NOMO-1 treated with dmso at 0.1 percent for 144 hours (cell line): ENCODE data around the gene SCYGR1.
"Not testable (repeated sequence)": the region's sequence is repeated elsewhere in the genome, so short reads cannot be mapped to it uniquely, and the experiment has no call there.

Source experiments
- DNase-seq: peaks from one replicate; lab custom pipeline; 2025; ENCODE audit not compliant: unreplicated experiment; lab: John Stamatoyannopoulos, UW

The SCYGR1 gene

DNA sequence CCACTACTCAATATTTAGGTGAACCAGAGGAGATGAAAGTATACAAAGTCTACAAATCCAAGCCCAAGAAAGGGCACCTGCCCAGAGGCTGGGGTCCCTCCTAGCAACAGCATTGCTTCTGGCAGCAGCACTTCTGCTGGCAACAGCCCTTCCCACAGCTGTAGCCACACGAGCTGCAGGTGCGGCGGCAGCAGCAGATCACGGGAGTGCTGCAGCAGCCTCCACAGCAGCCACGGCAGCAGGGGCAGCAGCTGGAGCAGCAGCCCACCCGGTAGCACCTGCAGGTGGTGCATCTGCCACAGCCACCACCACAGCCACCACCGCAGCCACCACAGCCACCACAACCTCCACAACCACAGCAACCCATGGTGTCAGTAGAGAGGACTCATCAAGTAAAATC lies at the start of gene SCYGR1:
Gene SCYGR1, minus strand, starts transcription at position 367 of the 400 bp plus-strand sequence. Its CDS starts 0 bp downstream, at position 367.
- DNase-seq, result not testable (repeated sequence)

DNA sequence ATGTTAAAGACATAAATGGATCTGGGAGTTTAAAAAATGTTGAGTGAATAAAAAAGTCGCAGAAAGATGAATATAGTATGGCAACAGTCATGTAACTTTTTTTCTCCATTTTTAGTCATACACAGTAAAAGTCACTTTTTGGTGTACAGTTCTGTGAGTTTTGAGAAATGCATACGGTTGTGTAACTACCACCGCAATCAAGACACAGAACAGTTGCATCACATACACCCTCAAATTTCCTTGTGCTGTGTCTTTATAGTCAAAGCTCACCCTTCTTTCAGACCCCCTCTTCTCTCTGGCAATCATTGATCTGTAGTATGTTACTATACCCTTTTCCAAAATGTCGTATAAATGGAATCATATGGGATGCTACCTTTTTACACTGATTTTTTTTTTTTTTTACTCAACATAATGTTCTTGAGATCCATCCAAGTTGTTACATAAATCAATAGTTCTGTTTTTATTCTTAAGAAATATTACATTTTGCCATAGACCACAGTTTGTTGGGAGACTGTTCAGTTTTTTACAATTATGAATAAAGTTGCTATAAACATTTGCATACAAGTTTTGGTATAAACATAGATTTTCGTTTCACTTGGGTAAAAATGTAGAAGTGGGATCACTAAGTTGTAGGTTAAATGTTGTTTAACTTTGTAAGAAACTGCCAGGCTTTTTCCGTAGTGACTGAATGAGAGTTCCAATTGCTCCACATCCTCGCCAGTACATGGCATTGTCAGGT lies 48.9 kb upstream of the SCYGR1 start:
- DNase-seq, result peak; percentile 50

DNA sequence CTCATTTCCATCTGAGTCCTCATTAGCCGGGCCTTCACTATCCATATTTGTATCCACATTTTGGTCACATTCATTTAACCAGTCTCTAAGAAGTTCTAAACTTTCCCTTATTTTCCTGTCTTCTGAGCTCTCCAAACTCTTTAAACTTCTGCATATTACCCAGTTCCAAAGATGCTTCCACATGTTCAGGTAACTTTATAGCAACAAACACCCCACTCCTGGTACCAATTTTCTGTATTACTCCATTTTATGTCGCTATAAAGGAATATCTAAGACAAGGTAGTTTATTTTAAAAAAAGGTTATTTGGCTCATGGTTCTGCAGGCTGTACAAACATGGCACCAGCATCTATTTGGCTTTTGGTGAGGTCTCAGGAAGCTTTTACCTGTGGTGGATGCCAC lies 45.4 kb upstream of the SCYGR1 start:
- DNase-seq, result no peak

GRCh38 chr2:227430639-227431038 lies 42.9 kb upstream of the SCYGR1 start:
- DNase-seq, result no peak

DNA sequence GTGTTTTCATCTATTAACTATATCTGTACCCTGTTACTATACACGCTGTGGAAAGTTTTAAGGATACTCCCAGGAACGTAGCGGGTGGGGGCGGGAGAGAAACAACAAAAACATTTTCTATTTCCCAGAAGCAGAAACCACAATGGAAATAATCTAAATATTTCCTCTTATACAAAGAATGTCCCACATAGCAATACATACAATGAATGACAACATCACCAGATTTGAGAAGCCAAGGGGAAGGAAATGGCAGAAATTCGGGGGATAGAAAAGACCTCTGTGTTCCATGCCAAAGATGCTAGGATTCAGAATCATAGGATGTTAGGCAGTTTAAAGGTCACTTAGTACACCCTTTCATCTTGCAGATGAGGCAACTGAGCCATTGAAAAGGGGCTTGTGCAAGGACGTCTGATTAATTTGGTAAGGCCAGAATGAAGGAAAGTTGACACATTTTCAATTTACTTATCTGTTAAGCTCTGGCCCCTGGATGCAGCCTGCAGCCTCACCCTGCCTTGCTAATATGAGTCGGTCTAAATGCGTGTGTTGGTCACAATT lies 41.1 kb upstream of the SCYGR1 start:
- no peak for DNase-seq

DNA sequence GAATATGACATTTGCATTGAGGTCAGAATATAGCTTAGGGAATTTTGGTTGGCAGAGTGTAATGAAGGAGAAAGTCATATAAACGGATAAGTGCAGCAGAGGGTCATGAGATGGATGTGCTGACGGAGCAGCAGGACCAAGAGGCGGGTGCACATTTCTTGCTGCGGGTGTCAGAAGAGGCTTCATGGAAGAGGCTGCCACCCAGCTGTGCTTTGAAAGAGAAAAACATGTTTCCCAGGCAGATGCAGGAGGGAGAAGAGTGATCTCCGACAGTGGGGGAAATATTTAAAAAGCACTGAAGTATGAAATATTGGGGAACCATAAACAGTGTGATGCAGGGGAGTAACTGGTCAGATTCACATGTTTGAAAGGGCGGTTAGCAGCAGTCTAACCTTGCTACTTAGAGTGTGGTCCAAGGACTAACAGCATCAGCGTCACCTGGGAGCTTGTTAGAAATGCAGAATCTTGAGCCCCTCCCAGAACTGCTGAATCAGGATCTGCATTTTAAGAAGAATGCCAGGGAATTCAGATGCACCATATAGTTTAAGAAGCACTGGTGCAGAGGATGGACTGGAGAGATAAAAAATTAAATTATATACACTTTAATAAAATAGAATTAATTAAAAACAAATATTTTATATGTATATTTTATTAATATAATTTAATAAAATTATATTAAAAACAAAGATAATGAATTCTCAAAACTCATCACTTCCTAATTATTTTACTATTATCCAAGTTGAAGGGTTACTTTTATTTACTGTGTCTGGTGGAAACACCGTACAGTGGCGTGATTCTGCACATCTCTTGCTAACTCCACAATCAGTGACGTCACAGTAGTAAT lies 36.1 kb upstream of the SCYGR1 start:
- no peak for DNase-seq

- DNase-seq, result no peak
Measured at GRCh38 chr2:227420087-227421052, 32.6 kb upstream of the SCYGR1 start.

DNA sequence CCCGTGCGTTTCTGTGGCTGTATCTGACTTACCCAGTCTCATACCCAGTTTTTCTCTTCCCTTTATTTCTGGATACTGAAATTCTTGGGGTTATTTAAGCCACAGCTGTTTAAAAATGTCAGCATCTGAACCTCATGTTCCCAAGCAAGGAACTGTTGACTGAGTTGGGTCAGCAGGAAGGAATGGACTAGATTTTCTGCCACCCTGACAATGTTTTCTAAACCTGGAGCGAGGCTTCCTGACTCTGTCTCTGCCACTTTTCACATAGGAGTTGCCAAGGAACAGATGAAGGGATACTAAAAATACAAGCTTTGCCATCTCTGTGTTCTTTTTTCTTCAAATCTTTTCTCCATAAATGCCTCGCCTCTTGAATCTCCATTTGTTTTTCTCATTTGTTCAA lies 29.0 kb upstream of the SCYGR1 start:
- no peak for DNase-seq

- peak; percentile 68 for DNase-seq
Measured at GRCh38 chr2:227415538-227416424, 28.0 kb upstream of the SCYGR1 start.

- DNase-seq, result no peak
Measured at GRCh38 chr2:227414846-227415245, 27.1 kb upstream of the SCYGR1 start.

DNA sequence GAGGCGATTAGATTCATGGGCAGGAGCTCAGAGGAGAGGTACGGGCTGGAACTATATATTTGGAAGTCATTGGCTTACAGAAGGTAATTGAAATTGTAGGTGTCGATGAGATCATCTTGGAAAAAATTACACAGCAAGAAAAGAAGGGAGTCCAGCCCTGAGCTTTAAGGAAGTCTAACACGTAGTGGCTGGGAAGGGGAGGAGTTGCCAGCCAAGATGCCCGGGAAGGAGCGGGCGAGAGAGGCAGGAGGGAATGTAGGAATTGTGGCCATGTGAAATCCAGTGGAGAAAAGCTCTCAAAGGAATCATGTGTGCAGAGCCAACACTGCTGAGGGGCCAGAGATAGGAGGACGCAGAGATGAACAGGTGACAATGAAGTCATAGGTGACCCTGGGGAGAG lies 25.6 kb upstream of the SCYGR1 start:
- DNase-seq, result no peak

- no peak for DNase-seq
Measured at GRCh38 chr2:227412877-227413276, 25.1 kb upstream of the SCYGR1 start.

DNA sequence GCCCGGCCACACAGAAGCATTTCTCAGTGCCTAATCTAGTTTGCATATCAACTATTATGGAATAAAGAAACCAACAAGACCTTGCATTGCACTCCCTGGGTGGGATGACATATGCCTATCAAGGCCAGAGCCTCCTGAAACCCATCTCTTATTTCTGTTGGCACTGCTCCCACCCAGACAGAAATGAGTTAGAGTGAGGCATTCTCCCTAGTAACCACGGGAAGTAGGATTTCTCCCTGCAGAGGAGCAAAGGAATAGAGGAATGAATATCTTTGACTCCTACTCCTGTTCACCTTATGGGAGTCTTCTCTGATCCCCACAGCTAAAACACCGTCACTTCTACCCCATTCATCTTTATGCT lies 24.2 kb upstream of the SCYGR1 start:
- DNase-seq, result no peak

GRCh38 chr2:227411320-227411989 lies 23.7 kb upstream of the SCYGR1 start:
- DNase-seq, result no peak

GRCh38 chr2:227410191-227410590 lies 22.4 kb upstream of the SCYGR1 start:
- DNase-seq, result no peak

DNA sequence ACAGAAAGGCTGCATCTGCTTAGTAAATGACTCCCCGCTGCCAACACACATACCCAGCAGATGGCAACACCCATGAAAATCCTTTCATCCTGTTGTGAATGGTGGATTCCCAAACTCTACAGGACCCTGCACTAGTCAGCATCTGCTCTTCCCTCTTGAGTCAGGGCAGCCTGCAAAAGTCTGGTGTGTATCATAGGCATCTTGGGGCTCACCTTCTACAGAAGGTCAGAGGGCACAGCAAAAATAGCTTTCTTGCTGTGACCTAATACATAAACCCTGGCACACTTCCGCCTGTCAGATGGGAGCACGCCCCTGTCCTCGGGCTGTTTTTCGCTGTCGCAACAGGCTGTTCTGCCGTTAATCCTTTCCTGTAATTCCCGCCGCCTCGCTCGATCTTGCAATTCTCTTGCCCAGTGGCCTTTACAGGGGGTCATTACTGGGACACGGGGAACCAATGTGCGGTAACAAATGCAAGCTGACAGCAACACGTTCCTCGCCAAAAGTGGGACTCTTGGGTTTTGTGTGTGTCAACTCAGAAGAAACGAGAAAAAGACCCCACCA lies 19.9 kb upstream of the SCYGR1 start:
- peak; percentile 86 for DNase-seq

- DNase-seq, result no peak
Measured at GRCh38 chr2:227406177-227407031, 18.7 kb upstream of the SCYGR1 start.
